Stimulated activated CD4-positive, alpha-beta T cell treated with anti-CD3 and anti-CD28 coated beads, Interleukin-15, amount 100 ng/mL, for 24 hours (primary cell): ENCODE results near the gene MARK1.
"Not testable (repeated sequence)": the region's sequence is repeated elsewhere in the genome, so short reads cannot be mapped to it uniquely, and the experiment has no call there.

ENCODE experiments used
- DNase-seq: peaks from one replicate; pipeline ENCODE4 v3.0.0-alpha.2; 2020

Gene MARK1

DNA sequence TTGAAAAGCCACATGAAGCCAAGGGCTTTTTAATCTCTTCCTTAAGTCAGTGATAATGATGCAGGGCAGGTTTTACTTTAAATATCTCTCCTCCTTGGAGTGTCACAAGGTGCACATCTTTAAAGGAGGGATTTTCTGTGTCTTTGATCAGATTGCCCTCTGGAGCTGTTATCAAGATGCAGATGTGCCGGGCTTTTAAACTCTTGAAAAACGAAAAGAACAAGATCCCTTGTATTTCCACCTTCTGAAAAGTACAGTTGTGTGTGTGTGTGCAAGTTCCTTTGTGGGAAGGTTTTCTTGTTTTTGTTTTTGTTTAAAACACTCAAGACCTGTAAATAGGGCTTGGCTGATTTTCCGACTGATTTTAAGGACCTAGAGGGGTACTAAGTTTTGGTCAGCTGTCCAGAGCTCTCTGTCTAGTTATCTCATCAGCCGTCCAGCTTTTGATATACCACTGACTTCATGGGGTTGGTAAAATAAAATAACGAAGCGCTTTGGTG is 1.6 kb downstream of the MARK1 start:
- DNase-seq, result no peak

DNA sequence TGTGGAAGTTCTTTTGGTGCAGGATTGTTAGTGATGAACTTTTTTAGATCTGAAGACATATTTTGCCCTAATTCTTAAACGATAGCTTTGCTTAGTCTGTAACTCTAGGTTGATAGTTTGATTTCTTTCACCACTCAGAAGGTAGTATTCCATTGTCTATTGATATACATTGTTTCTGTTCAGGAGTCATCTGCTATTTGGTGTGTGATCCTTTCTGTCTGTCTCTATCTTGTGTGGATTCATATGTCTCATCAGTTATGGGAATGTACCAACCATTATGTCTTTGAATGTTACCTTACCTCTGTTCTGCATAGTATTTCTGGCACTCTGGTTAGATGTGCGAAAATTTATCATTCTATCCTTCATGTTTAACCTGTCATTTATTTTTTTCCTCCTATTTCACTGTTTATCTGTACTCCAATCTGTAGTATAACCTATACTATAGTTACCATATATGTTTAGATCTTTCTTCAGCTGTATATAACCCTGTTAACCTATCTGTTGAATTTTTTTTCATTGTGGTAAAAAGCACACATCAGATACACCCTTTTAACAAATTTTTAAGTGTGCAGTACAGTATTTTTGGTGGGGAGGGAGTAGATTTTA is 5.7 kb downstream of the MARK1 start:
- no peak for DNase-seq

DNA sequence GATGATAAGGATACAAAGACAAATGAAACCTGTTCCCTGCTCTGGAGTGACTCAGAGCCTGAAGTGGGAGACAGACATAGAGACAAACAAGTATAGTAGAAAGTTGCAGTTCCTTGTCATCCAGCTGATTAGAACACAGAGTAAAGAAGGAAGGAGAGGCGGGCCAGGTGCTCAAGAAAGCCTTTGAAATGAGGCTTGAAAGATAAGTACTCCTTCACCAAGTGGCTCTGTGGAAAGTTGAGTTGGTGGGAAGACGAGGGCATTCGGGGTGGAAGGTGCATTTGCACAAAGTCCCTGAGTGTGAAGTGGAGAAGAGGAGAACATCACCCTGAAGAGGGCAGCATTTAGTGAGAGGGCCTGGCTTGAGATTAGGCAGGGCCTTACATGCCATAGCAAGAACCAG is 17.0 kb downstream of the MARK1 start:
- no peak for DNase-seq

DNA sequence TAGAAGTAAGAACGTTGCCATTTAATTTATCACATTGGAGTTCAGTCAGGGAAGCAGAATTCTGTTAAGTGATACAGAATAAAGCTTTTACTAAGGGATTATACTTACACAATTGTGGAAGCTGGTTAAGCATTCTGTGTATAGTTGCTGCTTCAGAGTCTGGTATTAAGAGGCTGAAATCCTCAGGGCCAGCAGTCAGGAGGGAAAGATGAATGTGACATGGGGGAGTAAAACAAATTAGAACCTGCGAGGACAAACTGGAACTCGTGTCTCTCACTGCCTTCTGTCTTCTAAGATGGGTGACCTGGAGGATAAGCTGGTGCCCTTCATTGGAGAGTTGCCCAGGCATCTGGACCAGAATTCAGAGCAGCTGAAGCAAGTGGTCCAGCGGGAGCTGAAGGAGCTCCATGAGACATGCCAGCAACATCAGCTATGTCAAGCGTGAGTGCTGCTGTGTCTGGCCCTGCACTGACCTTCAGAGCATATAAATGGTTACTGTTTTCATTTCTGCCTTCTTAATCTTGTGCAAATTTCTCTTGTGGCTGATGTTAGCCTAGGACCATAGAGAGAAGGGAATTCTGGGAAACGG is 23.0 kb downstream of the MARK1 start:
- DNase-seq, result no peak

DNA sequence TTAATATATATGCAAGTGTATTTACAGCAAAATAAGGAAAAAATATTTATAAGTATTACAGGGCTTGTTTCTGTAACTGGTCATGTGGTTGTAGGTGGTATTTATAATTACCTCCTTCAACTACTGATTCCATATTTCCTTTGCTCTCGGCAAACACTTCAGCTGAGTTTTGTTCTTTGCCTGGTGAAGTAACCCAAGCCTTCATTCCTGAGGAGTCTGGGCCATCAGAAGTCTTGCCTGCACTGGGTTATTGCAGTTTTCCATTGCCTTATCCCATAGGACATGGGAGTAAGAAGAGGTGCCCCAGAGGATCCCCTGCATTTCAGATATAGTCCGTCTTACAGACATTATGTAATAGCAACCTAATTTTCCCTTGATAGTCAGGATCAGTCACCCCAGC is 23.8 kb downstream of the MARK1 start:
- DNase-seq, result no peak

DNA sequence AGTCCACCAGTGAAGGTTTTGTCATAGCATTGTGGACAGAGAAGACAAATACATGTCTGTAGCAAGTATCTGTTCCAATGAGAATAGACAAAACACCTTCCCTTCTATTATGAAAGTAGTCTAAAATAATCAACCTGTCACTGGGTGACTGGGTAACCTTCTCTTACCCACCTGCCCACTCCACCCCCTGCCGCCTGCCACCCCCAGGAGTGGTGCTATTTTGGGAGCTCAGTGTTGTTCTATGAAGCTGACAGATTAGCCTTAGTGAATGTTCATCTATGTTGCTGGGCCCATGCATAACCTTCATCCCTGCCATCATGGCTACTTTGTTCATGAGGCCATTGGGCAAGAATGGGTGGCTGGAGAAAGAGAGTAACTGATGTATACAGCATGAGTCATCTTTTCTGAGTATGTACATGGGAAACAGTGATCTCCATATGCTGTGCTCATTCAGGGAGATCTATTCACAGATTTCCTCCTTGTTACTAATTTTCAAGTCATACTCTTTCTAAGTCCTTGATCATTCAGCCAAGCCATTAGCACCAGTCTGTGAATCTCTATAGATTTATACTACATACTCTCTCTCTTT is 24.8 kb downstream of the MARK1 start:
- no peak for DNase-seq

DNA sequence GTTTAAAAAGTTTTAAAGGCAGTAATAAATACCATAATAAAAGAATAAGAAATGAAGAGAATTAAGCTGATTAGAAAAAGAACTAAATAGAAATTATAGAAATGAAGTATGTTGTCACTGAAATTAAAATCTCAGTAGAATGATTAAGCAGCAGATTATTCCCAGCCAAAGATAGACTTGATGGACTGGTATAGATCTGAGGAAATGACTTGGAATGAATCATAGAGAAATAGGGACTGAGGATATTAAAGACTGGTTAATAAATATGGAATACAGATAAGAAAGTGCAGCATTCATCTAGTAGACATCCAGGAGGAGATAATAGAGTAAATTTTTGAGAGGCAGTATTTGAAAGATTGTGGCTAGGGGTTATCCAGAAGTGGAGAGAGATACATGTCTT is 28.7 kb downstream of the MARK1 start:
- no peak for DNase-seq

DNA sequence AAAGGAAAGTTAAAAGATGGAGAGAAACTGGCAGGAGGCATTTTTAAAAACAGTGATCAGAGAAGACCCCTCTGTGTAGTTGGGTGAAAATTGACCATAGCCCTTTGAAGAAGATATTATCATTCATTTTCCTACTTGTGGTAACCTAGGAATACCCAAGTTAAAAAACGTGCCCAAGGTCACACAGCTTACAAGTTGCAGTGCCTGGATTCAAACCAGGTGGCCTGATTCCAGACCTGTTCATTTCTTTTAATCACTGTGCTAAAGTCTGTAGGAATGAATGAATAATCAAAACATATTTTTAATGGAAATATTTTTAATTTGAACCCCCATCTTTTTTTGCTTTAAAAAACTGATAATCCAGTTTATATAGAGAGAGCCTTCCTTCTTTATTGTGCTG is 35.6 kb downstream of the MARK1 start:
- no peak for DNase-seq

DNA sequence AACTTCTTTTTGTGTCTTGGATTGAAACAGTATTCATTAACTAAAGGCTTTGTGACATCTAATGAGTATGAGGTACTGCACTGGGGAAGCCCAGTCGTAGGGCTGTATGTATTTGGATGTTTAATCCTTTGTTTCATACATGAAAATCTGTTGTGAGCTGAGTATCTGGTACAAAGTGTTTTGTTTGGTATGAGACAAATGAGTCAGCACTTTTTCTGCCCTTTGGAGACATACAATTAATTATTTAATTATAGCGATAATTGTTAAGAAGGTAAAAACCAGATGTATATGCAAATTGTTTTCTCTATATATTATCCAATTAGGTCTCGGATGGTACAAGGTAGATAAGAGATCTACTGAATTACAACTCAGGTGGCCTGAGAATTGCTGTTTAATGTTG is 36.3 kb downstream of the MARK1 start:
- no peak for DNase-seq

DNA sequence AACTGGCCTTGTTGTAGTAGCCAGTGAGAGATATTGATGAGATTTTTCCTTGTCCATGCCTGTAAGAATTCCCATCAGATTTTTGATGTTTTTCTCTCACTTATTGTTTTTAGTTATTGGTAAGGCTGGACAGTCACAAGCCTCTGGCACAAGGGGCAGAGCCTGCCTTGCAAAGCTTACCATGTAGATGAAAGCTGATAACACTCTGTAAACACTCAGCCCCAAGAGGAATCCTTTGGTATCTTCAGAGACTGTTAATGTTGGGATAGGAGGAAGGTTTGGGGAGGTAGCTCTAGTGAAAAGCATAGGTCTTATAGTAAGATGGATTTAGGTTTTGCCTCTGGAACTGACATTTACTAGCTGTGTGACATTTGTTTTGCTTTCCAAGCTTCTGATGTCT is 37.7 kb downstream of the MARK1 start:
- no peak for DNase-seq

DNA sequence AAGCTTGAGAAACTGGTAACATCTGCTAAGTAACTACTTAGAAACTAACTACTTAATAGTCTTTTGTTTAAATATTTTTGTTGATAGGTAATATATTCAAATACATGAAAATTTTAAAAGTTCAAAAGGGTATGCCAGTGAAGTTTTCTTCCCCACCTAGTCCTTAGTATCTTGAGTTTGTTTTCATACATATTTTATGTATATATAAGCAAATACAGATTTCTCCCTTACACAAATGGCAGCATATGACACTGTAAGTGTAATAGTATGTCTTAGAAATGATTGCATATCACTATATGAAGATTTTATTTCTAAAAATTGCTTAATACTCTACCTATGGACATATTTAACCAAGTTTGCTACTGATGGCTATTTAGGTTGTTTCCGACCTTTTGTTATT is 38.9 kb downstream of the MARK1 start:
- no peak for DNase-seq

DNA sequence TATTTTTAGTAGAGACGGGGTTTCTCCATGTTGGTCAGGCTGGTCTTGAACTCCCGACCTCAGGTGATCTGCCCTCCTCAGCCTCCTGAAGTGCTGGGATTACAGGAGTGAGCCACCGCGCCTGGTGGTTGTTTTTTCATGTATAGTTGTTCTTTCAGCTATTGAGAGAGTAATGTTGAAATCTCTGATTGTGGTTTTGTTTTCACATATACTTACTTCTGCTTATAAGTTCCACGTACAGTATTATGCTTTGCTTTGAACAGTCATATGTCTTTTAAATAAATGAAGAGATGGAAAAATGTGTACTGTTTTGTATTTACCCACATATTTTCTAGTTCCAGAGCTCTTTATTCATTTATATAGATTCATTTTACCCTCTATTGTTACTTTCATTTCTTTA is 44.5 kb downstream of the MARK1 start:
- no peak for DNase-seq

DNA sequence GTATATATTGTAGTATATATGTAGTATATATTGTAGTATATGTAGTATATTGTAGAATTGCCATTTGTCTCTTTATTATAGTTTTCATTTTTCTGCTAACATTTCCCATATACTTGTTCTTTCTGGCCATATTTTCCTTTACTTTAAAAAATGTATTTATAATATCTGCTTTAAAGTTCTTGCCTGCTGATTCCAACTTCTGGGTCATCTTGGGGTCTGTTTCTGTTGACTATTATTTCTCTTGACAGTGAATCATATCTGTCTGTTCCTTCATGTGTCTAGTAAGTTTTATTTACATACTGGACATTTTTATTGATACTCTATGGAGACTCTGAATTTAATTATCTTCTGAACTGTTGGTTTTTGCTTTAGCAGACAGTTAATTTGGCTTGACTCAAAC is 45.9 kb downstream of the MARK1 start:
- DNase-seq, result no peak

DNA sequence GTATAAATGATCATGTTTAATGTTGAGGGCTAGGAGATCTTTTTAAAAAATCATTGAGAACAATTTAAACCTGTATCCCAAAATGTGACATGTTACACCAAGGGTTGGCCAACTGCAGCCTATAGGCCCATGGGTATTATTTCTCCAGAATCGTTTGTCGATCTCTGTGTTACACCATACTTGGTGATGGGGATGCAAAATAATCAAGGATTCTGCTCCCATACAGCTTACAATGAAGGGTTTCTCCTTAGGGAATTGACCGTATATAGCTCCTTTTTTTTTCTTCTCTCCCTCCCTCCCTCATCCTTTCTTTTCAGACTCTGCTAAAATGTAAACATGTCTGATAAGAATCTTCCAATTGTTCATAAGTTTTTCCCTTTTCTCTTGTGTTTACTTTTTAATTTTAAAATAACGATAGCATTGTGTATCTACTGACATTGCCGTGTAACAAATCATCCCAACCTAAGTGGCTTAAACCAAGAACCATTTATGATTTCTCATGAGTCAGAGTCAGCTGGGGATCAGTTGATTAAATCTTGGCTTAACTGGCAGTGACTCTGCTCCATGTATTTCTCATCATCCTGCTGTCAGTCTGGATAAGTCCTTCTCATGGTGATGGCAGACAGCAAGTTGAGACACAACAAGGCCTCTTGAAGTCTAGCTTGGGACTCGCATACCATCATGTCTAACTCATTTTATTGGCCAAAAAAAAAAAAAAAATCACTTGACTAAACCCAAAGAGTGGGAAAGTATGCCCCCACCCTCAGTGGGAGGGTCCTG is 48.0 kb downstream of the MARK1 start:
- DNase-seq, result no peak

DNA sequence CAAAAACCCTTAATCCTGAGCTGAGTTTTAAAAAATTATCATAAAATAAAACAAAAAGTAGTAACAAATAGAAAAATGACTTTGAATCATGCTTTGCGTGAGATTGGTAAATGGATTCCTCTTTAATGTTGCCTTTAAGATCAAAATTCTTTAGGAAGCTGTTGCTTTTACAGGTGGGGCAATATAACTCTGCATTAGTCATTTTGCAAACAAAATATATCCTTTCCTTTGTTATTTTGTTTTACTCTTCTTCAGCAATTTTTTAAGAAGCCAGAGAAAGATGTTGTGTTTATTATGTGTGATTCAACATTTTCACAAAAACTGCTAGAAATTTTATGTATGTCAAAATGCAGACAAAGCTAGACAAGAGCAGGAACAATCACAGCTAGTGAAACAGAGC is 50.0 kb downstream of the MARK1 start:
- DNase-seq, result no peak

DNA sequence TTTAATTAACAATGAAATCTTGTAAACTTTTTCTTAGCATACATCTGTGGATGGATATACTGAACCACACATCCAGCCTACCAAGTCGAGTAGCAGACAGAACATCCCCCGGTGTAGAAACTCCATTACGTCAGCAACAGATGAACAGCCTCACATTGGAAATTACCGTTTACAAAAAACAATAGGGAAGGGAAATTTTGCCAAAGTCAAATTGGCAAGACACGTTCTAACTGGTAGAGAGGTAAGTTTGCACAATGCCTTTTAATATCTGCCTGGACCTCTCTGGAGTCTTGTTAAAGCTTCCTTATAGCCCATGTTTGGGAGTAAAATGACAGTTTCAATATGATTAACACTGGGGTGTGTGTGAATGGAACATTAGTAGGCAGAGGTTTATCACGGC is 51.4 kb downstream of the MARK1 start:
- no peak for DNase-seq

DNA sequence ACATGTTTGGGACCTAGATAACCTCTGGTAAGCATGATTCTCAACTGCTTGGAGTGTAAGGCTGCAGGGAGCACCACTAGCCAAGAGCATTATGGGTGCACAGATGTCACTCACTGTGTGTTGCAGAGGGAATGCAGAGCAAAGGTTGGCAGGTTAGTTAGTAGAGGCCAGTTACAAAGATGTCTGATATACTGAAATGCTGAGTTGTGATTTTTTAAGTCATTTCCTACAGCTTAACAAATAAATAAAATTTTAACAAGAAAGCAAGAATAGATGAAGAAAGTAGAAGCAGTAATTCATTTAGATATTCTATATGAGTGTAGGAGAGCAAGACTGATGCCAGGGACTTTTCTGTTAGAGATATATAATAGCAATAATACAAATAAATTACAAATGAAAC is 64.8 kb downstream of the MARK1 start:
- no peak for DNase-seq

DNA sequence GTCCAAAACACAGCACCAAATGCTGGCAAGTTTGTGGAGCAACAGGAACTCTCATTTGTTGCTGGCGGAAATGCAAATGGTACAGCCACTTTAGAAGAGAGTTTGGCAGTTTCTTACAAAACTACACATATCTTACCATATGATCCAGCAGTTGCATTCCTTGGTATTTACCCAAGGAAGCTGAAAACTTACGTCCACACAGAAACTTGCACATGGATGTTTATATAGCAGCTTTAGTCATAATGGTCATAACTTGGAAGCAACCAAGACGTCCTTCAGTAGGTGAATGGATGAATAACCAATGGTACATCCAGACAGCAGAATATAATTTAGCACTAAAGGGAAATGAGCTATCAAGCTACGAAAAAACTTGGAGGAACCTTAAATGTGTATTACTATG is 66.4 kb downstream of the MARK1 start:
- DNase-seq, result no peak

DNA sequence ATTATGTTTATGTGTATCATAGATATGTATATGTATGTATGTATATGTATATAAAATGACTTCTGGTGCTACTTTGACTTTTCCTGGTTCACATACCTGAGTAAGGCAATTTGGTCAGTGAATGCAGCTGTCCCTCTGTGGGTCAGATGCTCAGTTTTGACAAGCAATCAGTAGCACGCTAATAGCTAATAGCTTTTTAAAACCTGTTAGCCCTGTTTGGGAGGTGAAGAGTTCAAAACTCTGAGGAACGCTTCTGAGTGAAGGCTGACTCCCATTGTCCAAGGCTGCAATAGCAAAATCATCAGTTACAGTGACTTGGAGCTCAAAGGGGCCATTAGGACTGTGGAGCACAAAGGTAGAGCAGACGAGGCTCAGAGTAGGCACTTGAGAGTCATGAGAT is 67.2 kb downstream of the MARK1 start:
- no peak for DNase-seq

DNA sequence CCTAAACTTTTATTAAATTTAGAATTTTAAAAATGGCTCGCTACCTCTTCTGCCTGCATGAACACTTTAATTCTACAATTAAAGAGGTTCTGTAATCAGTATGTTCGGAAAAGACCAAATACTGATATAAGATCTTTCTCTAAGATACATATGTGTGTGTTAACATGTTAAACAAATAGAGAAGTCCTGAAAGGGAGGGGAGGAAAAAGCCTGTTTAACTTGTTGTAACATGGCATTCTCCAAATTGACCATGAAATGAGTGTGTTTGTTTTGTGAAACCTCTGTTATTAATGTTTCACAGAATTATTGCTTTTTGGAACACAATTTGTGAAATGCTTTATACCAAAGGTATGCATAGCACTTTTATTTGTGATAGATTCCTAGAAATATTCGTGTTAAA is 77.0 kb downstream of the MARK1 start:
- no peak for DNase-seq

DNA sequence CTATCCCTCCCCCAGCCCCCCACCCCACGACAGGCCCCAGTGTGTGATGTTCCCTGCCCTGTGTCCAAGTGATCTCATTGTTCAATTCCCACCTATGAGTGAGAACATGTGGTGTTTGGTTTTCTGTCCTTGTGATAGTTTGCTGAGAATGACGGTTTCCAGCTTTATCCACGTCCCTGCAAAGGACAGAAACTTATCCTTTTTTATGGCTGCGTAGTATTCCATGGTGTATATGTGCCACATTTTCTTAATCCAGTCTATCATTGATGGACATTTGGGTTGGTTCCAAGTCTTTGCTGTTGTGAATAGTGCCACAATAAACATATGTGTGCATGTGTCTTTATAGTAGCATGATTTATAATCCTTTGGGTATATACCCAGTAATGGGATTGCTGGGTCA is 77.7 kb downstream of the MARK1 start:
- not testable (repeated sequence) for DNase-seq

DNA sequence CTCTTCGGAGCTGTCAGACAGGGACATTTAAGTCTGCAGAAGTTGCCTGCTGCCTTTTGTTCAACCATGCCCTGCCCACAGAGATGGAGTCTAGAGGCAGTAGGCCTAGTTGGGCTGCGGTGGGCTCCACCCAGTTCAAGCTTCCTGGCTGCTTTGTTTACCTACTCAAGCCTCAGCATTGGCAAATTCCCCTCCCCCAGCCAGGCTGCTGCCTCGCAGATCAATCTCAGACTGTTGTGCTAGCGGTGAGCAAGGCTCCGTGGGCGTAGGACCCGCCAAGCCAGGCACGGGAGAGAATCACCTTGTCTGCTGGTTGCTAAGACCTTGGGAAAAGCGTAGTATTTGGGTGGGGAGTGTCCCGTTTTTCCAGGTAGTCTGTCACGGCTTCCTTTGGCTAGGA is 83.2 kb downstream of the MARK1 start:
- DNase-seq, result not testable (repeated sequence)

DNA sequence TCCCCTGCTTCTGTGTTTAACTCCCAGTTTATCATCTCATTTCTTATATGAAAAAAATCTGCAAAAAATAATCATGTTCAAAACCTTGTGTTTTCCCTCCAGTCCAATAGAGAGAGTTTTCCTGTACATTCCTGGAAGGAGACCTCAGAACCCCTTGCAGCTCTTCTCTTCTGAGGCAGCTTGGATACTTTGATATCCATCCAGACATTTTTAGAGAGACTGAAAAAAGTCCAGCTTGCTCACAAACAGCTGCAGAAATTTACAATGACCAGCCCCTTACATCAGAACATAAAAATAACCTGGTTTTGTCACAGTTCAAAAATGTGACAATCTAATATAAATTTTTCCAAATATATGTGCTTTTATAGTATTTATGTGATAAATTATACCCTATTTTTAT is 88.9 kb downstream of the MARK1 start:
- DNase-seq, result no peak

DNA sequence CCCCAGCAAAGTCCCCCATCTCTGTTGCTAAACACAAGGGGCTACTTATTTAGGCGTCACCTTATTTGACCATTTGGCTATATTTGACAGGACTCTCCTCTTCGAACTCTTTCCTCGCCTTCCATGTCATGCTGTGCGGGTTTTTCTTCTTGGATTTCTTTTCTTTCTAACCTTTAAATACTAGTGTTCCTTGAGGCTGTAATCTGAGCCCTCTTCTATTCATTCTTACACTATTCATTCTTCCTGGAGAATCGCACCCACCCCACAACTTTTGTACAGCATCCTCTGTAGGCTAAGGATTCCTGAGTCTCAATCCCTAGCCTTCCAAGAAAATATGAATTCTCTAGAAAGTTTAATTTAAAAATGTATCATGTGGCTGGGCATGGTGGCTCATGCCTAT is 100.5 kb downstream of the MARK1 start:
- no peak for DNase-seq
